ENCODE measurements around the gene PGAM1.
"Not testable (repeated sequence)": the region's sequence is repeated elsewhere in the genome, so short reads cannot be mapped to it uniquely, and the experiment has no call there.

The PGAM1 gene

DNA sequence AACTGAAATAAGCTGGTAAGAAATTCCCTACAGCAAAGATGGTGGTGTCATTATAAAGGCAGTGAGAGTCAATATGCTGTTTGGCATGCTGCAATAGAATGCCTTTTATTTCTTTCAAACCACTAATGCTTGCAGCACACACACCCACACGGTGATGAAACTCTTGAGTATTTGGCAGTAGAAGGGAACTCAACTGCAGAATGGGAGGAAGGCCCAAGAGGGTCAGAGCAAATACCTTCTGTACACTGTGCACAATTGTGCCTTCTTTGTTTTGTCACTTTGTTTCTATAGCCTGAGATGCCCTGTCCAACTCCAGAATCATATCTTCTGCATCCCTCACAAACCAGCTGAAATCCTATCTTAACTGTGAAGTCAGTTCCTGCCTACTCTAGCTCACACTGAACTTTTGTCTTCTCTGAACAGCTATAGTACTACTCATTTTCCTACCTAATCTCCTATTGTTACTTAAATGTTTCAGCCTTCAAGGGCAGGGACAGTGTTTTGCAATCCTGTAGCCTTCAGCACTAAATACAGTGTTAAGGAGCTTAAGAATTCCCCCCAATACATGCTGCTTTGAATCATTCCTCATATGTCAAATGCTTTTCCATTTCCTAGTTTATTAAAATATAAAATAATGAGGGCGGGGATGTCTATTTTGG lies 50.1 kb downstream of the PGAM1 start:
- no peak overlapping the region for H3K4me3 ChIP-seq (ENCODE audit: low read length)

GRCh38 chr10:97479410-97479809 lies 53.4 kb downstream of the PGAM1 start:
- not testable (repeated sequence) for H3K4me1 ChIP-seq (ENCODE audit: insufficient read depth, low read length); H3K4me3 ChIP-seq (ENCODE audit: low read length); H3K9me3 ChIP-seq (ENCODE audit: low read length); H3K27me3 ChIP-seq (ENCODE audit: insufficient read depth, low read length); H2AFZ ChIP-seq (ENCODE audit: low read depth, low read length)
- H3K36me3 ChIP-seq (ENCODE audit: insufficient read depth, low read length): peaks cover 76% of the 10 kb centered on the region

More for the DNA sequence above, 50.1 kb downstream of the PGAM1 start:
- Histone ChIP-seq H3K27me3 (ENCODE audit: insufficient read depth, low read length) (no peaks in the 10 kb centered on the region), H2AFZ (ENCODE audit: low read depth, low read length) (no peak overlapping the region), H3K36me3 (ENCODE audit: insufficient read depth, low read length) (peaks cover 87% of the 10 kb centered on the region), H3K4me1 (ENCODE audit: insufficient read depth, low read length) (no peaks in the 10 kb centered on the region), H3K9me3 (ENCODE audit: low read length) (no peaks in the 10 kb centered on the region)

GRCh38 chr10:97479939-97480338 lies 53.9 kb downstream of the PGAM1 start:
- Histone ChIP-seq H2AFZ (ENCODE audit: low read depth, low read length) (no peak overlapping the region), H3K9me3 (ENCODE audit: low read length) (no peaks in the 10 kb centered on the region), H3K4me1 (ENCODE audit: insufficient read depth, low read length) (no peaks in the 10 kb centered on the region), H3K27me3 (ENCODE audit: insufficient read depth, low read length) (no peaks in the 10 kb centered on the region), H3K4me3 (ENCODE audit: low read length) (no peak overlapping the region), H3K36me3 (ENCODE audit: insufficient read depth, low read length) (peaks cover 73% of the 10 kb centered on the region)

DNA sequence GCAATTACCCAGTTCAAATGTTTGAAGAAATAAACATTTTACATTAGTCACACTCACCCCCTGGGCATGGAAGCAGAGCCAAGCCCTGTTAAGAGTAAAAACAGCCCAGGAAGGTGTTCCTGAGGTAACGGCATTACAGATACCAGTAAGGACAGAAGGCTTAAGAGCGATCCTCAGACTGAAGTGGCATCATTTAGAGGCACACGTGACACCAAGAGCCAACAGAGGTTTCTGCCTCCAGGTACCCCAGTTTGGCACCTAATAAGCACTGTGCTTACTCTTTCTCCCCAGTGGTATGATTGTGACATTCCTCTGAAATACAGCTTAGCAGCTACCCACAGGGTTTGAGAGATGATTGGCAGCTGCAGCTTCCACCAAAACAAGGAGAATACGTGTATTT lies 55.1 kb downstream of the PGAM1 start:
- H2AFZ ChIP-seq (ENCODE audit: low read depth, low read length): no peak overlapping the region
- no peaks in the 10 kb centered on the region for H3K4me1 ChIP-seq (ENCODE audit: insufficient read depth, low read length)
- H3K27me3 ChIP-seq (ENCODE audit: insufficient read depth, low read length): no peaks in the 10 kb centered on the region
- H3K9me3 ChIP-seq (ENCODE audit: low read length): no peaks in the 10 kb centered on the region
- H3K36me3 ChIP-seq (ENCODE audit: insufficient read depth, low read length): peaks cover 63% of the 10 kb centered on the region
- H3K4me3 ChIP-seq (ENCODE audit: low read length): no peak overlapping the region

DNA sequence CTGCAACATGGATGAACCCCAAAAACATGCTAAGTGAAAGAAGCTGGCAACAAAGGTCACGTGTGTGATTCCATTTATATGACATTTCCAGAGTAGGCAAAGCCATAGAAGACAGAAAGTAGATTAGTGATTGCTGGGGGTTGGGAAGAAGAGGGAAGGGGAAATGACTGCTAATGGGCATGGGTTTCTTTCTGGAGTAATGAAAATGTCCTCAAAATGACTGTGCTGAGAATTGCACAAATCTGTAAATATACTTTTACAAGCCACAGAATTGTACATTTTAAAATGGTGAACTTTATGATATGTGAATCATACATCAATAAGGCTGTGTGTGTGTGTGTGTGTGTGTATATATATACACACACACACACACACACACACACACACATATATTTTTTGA lies 56.4 kb downstream of the PGAM1 start:
- no peaks in the 10 kb centered on the region for H3K27me3 ChIP-seq (ENCODE audit: insufficient read depth, low read length)
- H2AFZ ChIP-seq (ENCODE audit: low read depth, low read length): no peak overlapping the region
- H3K4me1 ChIP-seq (ENCODE audit: insufficient read depth, low read length): no peaks in the 10 kb centered on the region
- no peaks in the 10 kb centered on the region for H3K9me3 ChIP-seq (ENCODE audit: low read length)
- peaks cover 50% of the 10 kb centered on the region for H3K36me3 ChIP-seq (ENCODE audit: insufficient read depth, low read length)
- H3K4me3 ChIP-seq (ENCODE audit: low read length): no peak overlapping the region
